CD4-positive, alpha-beta T cell treated with Interleukin-15 for 4 hours (primary cell): ENCODE data around the gene STING1.

Source experiments
- DNase-seq: peaks from one replicate; pipeline ENCODE4 v3.0.0-alpha.2; 2020; ENCODE audit warnings: low spot score

Gene STING1

GRCh38 chr5:139439013-139439903, 43.3 kb downstream of the STING1 start, which contains the start of gene DNAJC18:
DNAJC18 (minus strand) TSS chr5:139439525; CDS start chr5:139439445, 80 bp downstream.
- DNase-seq: peak; percentile 88

DNA sequence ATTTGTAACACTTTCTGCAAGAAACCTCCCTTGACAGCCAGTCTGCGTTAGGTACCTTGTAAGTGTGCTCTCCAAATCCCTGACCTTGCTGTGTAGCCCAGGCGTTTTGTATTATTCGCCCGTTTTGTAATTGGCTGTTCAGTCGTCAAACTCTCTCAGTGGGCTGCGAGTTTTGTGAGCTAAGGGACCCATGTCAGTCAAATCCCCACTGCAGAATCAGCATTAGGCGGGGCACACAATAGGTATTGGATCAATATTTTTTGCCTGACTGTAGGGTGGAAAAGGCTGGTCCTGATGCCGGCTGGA, 43.9 kb downstream of the STING1 start:
- no peak for DNase-seq

GRCh38 chr5:139435676-139436075, 46.9 kb downstream of the STING1 start:
- no peak for DNase-seq

GRCh38 chr5:139431706-139432105, 50.9 kb downstream of the STING1 start:
- no peak for DNase-seq

DNA sequence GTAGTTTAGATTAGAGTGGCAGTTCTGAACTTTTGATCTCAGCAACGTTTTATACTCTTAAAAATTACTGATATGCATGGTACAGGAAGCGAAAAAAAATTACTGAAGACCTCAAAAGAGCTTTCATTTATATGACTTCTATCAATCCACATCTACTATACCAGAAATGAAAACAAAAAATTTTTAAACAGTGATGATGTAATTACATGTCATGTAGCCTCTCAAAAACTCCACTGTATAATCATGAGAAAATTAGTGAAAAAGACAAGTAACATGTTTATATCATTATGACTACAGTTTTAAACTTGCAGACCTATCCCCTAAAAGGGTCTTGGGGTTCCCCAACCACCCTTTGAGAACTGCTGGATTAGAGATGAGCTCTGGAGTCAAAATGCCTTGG, 52.5 kb downstream of the STING1 start:
- DNase-seq: no peak

DNA sequence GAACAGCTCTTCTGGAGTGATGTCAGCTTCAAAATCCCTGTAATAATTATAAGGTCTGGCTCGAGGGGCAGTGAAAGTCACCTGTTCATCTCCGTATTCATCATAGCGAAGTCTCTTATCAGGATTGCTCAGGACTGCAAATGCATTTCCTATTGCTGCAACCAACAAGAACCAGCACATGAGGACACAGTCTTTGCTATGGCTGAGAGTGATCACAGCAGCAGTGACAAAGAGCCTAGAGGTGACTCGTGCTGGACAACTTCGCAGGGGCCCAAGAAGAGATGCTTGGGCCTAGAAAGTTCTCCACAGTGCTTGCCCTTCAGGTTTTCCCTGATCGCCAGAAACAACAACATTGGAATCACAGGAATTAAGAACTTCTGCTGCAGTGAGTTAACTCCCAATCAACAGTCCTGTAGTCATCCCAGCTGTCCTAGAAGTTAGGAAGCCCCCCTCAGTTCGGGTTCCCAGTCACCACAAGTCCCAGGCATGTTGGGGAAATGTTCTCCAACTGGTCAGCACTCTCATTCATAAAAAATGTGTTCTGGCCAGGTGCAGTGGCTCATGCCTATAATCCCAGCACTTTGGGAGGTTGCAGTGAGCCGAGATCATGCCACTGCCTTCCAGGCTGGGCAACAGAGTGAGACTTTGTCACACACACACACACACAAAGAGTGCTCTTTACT, 56.2 kb downstream of the STING1 start:
- DNase-seq: no peak
